Measurements from ENCODE around the gene ST6GAL2.

ST6GAL2 gene

DNA sequence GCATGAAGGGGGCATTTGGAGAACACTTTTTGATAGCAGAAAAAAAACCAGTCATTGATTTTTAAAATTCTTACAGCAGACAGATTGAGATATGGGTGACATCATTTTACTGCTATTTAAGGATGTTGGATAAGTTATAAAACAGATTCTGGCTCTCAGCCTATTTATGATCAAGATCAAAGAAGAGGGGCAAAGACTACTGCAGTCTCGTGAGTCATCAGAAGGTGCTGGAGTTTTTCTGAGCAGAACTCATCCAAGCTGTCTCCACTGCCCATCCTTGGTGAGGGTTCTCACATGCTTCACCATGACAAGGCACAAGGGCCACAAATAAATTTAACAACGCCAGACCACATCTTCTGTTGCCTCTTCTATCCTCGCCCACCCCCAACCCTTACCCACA is 58.8 kb downstream of the ST6GAL2 start:
- in situ Hi-C loops (cut with HindIII; ENCODE audit: low sequenced_read_pairs): no loop called here
- no peak overlapping the region for H3K4me3 ChIP-seq (ENCODE audit: low read depth, low read length)
- no peak for DNase-seq (ENCODE audit: low read depth)
- TF ChIP-seq, protein P1, sequence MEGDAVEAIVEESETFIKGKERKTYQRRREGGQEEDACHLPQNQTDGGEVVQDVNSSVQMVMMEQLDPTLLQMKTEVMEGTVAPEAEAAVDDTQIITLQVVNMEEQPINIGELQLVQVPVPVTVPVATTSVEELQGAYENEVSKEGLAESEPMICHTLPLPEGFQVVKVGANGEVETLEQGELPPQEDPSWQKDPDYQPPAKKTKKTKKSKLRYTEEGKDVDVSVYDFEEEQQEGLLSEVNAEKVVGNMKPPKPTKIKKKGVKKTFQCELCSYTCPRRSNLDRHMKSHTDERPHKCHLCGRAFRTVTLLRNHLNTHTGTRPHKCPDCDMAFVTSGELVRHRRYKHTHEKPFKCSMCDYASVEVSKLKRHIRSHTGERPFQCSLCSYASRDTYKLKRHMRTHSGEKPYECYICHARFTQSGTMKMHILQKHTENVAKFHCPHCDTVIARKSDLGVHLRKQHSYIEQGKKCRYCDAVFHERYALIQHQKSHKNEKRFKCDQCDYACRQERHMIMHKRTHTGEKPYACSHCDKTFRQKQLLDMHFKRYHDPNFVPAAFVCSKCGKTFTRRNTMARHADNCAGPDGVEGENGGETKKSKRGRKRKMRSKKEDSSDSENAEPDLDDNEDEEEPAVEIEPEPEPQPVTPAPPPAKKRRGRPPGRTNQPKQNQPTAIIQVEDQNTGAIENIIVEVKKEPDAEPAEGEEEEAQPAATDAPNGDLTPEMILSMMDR (IDR thresholded peaks at IDR 0.05; ENCODE audit: low read depth, low read length, missing control alignments): no peak

DNA sequence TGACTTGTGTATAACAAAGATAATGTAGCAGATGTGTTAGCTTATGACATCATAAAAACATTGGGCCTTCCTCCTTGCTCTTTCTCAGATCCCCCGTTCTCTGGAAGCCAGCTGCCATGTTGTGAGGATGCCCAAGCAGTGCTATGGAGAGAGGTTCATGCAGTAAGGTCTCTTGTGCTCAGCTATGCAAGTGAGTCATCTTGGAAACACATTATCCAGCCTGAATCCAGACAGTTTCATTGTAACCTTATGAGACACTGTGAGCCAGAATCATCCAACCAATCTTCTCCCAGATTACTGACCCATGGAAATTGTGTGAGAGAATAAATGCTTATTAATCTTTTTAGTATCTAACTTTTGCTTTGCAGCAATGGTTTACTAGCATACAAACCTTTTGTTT is 60.8 kb downstream of the ST6GAL2 start:
- DNase-seq (ENCODE audit: low read depth): no peak

DNA sequence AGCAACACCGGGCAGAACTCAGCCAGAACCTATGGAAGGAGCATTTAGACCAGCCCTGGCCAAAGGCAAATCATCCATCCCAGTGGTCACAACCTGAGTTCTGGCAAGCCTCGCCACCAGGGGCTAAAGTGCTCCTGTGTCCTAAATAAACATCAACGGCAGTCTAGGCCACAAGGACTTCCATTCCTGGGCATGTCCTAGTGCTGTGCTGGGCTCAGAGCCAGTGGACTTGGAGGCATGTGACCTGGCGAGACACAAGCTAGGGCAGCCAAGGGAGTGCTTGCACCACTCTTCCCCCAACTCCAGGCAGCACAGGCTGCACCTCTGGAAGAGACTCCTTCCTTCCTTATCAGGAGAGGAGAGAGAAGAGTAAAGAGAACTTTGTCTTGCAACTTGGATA is 69.0 kb downstream of the ST6GAL2 start:
- TF ChIP-seq, protein P1 (IDR thresholded peaks at IDR 0.05; ENCODE audit: low read depth, low read length, missing control alignments): no peak
- no peak for DNase-seq (ENCODE audit: low read depth)
- H3K4me3 ChIP-seq (ENCODE audit: low read depth, low read length): no peak overlapping the region
- in situ Hi-C loops (cut with HindIII; ENCODE audit: low sequenced_read_pairs): no loop called here

More for the DNA sequence above, 60.8 kb downstream of the ST6GAL2 start:
- TF ChIP-seq, protein P1 (IDR thresholded peaks at IDR 0.05; ENCODE audit: low read depth, low read length, missing control alignments): no peak
- H3K4me3 ChIP-seq (ENCODE audit: low read depth, low read length): no peak overlapping the region
- in situ Hi-C loops (cut with HindIII; ENCODE audit: low sequenced_read_pairs): no loop called here

DNA sequence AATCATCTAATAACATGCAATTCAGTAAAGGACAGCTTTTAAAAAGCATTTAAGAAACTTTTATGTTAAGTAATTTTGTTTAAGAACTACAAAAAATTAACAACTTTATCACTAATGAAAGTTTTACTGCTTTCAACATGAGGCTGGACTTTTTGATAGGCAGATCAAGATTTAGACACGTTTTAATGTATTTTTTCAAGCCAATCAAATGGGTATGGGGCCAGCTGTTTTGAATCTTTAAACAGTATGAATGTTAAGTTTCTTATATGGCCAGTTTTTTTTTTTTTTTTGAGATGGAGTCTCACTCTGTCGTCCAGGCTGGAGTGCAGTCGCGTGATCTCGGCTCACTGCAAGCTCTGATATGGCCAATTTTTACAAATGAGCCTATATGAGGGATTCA is 73.1 kb downstream of the ST6GAL2 start:
- TF ChIP-seq, protein P1 (IDR thresholded peaks at IDR 0.05; ENCODE audit: low read depth, low read length, missing control alignments): no peak
- no peak overlapping the region for H3K4me3 ChIP-seq (ENCODE audit: low read depth, low read length)
- no peak for DNase-seq (ENCODE audit: low read depth)
- in situ Hi-C loops (cut with HindIII; ENCODE audit: low sequenced_read_pairs): no loop called here

DNA sequence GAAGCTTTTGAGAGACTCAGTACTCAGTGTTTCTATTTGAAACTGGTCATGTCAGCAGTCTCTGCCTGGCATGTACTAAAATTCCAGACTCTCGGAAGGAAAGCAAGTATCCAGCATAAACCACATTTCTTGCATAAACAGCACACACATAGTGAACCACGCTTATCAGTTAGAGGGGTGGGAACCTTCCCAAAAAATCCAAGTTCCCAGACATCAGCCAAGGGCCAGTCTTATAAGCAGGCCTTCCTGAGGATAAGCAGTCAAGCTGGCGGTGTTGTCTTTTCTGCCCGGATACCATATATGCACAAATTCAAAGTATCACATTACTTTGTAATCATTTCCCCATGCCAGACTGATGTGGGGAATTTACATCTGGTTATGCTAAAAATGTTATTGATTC is 73.6 kb downstream of the ST6GAL2 start:
- TF ChIP-seq, protein P1 (IDR thresholded peaks at IDR 0.05; ENCODE audit: low read depth, low read length, missing control alignments): no peak
- no peak overlapping the region for H3K4me3 ChIP-seq (ENCODE audit: low read depth, low read length)
- in situ Hi-C loops (cut with HindIII; ENCODE audit: low sequenced_read_pairs): no loop called here
- no peak for DNase-seq (ENCODE audit: low read depth)

DNA sequence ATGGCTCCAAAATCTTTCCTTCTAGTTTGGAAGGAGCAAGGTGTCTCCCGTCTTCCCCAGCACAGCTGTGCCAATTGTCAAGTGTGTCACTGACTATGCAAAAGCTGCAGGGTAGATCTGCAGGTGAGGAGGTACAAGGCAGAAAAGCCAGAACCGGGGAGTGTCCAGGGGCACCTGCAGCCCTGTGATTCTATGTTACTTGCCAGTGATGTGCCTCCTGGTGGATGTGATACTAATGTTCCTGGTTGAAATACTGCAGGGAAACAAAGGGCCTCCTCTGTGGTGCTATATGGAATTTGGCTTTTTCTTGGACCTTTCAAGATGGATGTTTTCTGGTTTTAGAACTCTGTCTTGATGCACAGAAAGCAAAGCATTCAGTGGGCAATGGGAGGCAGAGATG is 80.3 kb downstream of the ST6GAL2 start:
- in situ Hi-C loops (cut with HindIII; ENCODE audit: low sequenced_read_pairs): no loop called here
- TF ChIP-seq, protein P1 (IDR thresholded peaks at IDR 0.05; ENCODE audit: low read depth, low read length, missing control alignments): no peak
- DNase-seq (ENCODE audit: low read depth): no peak
- H3K4me3 ChIP-seq (ENCODE audit: low read depth, low read length): no peak overlapping the region

DNA sequence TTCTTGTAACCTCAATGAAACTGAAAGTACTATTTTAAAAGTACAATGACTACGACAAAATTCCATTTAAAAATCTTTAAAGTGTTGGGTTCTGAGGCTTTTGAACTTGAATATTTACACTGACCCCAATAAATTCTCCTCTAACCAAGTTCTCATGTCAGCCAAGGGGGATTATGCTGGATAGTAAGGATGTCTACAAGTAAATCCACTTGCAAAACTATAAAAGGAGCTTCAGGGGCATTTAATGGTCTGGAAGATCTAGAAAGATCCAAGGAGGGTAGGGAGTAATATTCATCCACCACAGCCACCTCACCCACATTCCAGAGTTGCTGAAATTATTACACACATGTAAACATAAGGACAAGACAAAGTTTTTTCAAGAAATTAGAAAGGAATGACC is 81.8 kb downstream of the ST6GAL2 start:
- TF ChIP-seq, protein P1 (IDR thresholded peaks at IDR 0.05; ENCODE audit: low read depth, low read length, missing control alignments): no peak
- DNase-seq (ENCODE audit: low read depth): no peak
- no peak overlapping the region for H3K4me3 ChIP-seq (ENCODE audit: low read depth, low read length)
- in situ Hi-C loops (cut with HindIII; ENCODE audit: low sequenced_read_pairs): no loop called here

All from astrocyte of the cerebellum (primary cell).